Choroid plexus epithelial cell (primary cell): ENCODE results near the gene HPCAL4.

Experiments
- DNase-seq: peaks from one replicate; pipeline ENCODE4 v3.0.0-alpha.2; 2010; ENCODE audit warnings: low read depth
- H3K4me3 ChIP-seq: 2 replicates; pipeline ENCODE4 v1.5.1; 2011; ENCODE audit warnings: low read depth, mild to moderate bottlenecking, control low read depth, low read length, moderate library complexity
- CTCF ChIP-seq: conservative IDR thresholded peaks from 2 replicates; pipeline ENCODE4 v1.5.1; 2011; ENCODE audit warnings: low read depth, mild to moderate bottlenecking, control low read depth, inconsistent platforms, low read length, moderate library complexity

HPCAL4 gene

GRCh38 chr1:39633422-39633821 is 57.8 kb downstream of the HPCAL4 start:
- DNase-seq, result no peak
- no peak for TF ChIP-seq CTCF
- H3K4me3 ChIP-seq, result no peak overlapping the region

- peak overlapping the region; percentile 22 for H3K4me3 ChIP-seq
- TF ChIP-seq CTCF, result no peak
- DNase-seq, result peak; percentile 72
Observed at GRCh38 chr1:39632682-39633417, 58.4 kb downstream of the HPCAL4 start.

- no peak for TF ChIP-seq CTCF
- no peak for DNase-seq
- H3K4me3 ChIP-seq, result no peak overlapping the region
Observed at GRCh38 chr1:39632323-39632681, 58.9 kb downstream of the HPCAL4 start.

- no peak for TF ChIP-seq CTCF
- no peak for DNase-seq
- H3K4me3 ChIP-seq, result no peak overlapping the region
Observed at GRCh38 chr1:39631361-39632322, 59.6 kb downstream of the HPCAL4 start.

- H3K4me3 ChIP-seq, result no peak overlapping the region
- TF ChIP-seq CTCF, result no peak
- no peak for DNase-seq
Observed at GRCh38 chr1:39628807-39629350, 62.4 kb downstream of the HPCAL4 start.
